HepG2 (cell line): ENCODE results near the gene BST2. TPM values are rescaled to one million over a fixed set of nuclear protein-coding genes. Genes with fewer than 3 reads are reported as not detected.
"Not testable (repeated sequence)": the region's sequence is repeated elsewhere in the genome, so short reads cannot be mapped to it uniquely, and the experiment has no call there.

Source experiments
- ATAC-seq: fragments of 200-7000 bp; cut with Tn5 transposase; 3 replicates; pipeline ENCODE4 v1.9.1; 2020; ENCODE audit warnings: mild to moderate bottlenecking, moderate library complexity
- BruUV-seq: library from RNA; stranded (reverse); fragments of 400-500 nt; replicated peaks from 2 replicates; lab custom pipeline; 2021; lab: Mats Ljungman, UMichigan
- CTCF ChIA-PET: fragments of 300-600 bp; formaldehyde crosslinking; extraction: SDS; loops from one replicate; lab custom pipeline; 2021; ENCODE audit warnings: low total read pairs, inconsistent platforms, low intra/inter-chr PET ratio; lab: Yijun Ruan, JAX
- POLR2A ChIA-PET: fragments of 350-600 bp; sonication (Branson Sonifier 250); formaldehyde crosslinking; loops from one replicate; lab custom pipeline; 2020; ENCODE audit warnings: antibody characterized with exemption, inconsistent platforms; lab: Yijun Ruan, JAX
- DNase-seq: peaks from one replicate; pipeline ENCODE4 v3.0.0-alpha.2; 2015; ENCODE audit warnings: low spot score
- FAIRE-seq: peaks from 3 replicates; lab custom pipeline; 2011; peaks lifted over from hg19 to GRCh38; lab: Jason Lieb, UNC
- H2AFZ ChIP-seq: one replicate; pipeline ENCODE4 v1.6.1; 2011; ENCODE audit warnings: low read length, inconsistent platforms
- H3K27ac ChIP-seq: fragments of 300-600 bp; 3 replicates; pipeline ENCODE4 v1.8.0; 2011; ENCODE audit warnings: mixed run types, mild to moderate bottlenecking, mixed read lengths, low read length, inconsistent platforms; ENCODE audit not compliant: insufficient read depth; ENCODE audit errors: extremely low read length
- H3K27me3 ChIP-seq, 2 experiments: fragments of 200-600 bp in 1 of 2; 2 replicates in 1 of 2; 3 replicates in 1 of 2; pipeline versions ENCODE4 v1.6.0 to v1.8.0; 2011; ENCODE audit warnings: low read length in 2 of 2, mild to moderate bottlenecking in 2 of 2, moderate library complexity in 2 of 2, inconsistent platforms in 1 of 2; ENCODE audit not compliant: insufficient read depth in 2 of 2, control insufficient read depth in 1 of 2
- H3K36me3 ChIP-seq, 2 experiments: fragments of 200-600 bp in 1 of 2; replicated peaks in 1 of 2; 2 replicates in 1 of 2; 3 replicates in 1 of 2; pipeline versions ENCODE4 v1.5.1 to v1.8.0; 2011; ENCODE audit warnings: low read length in 2 of 2, inconsistent platforms in 1 of 2; ENCODE audit not compliant: insufficient read depth in 2 of 2, control insufficient read depth in 1 of 2
- H3K4me1 ChIP-seq: 2 replicates; pipeline ENCODE4 v1.5.1; 2012; ENCODE audit warnings: low read length, inconsistent platforms; ENCODE audit not compliant: insufficient read depth
- H3K4me2 ChIP-seq: 2 replicates; pipeline ENCODE4 v1.6.0; 2011; ENCODE audit warnings: low read depth, low read length, inconsistent platforms
- H3K4me3 ChIP-seq, 3 experiments: fragments of 200-600 bp in 1 of 3; sonication (generic), shearing (Covaris generic) in 1 of 3; replicated peaks in 1 of 3; 2 replicates each; pipeline ENCODE4 v1.5.1; 2011 to 2016; ENCODE audit warnings: low read length in 3 of 3, inconsistent platforms in 2 of 3, low read depth in 2 of 3, mild to moderate bottlenecking in 2 of 3, control low read depth in 1 of 3, mixed read lengths in 1 of 3; ENCODE audit not compliant: insufficient read depth in 1 of 3
- H3K79me2 ChIP-seq: one replicate; pipeline ENCODE4 v1.6.1; 2011; ENCODE audit warnings: low read length, inconsistent platforms; ENCODE audit not compliant: insufficient read depth
- H3K9ac ChIP-seq: 2 replicates; pipeline ENCODE4 v1.6.0; 2011; ENCODE audit warnings: mild to moderate bottlenecking, low read depth, low read length, inconsistent platforms; ENCODE audit not compliant: insufficient read depth
- H3K9me3 ChIP-seq: 2 replicates; pipeline ENCODE4 v1.5.1; 2012; ENCODE audit warnings: mild to moderate bottlenecking, low read length
- H4K20me1 ChIP-seq: 2 replicates; pipeline ENCODE4 v1.6.0; 2011; ENCODE audit warnings: inconsistent platforms, mild to moderate bottlenecking, low read length, moderate library complexity; ENCODE audit not compliant: insufficient read depth
- RNF2 ChIP-seq: fragments of 450-650 bp; conservative IDR thresholded peaks from 2 replicates; pipeline ENCODE4 v1.6.1; 2016; ENCODE audit warnings: low read depth
- ZNF121 ChIP-seq: sonication (generic); formaldehyde crosslinking; IDR thresholded peaks from 2 replicates; pipeline ENCODE4 v1.5.0; 2020; ENCODE audit warnings: mild to moderate bottlenecking, missing genetic modification reagents
- WGBS: methylation state at CpG from one replicate; pipeline ENCODE4 v1.1.6; 2017; ENCODE audit warnings: low lambda C conversion rate; 5-methylcytosine and 5-hydroxymethylcytosine counted together
- in situ Hi-C: cut with HindIII; loops from 2 replicates; pipeline ENCODE4 v1.10.0; 2017; ENCODE audit warnings: low pct_unique_long_range_greater_than_20kb; ENCODE audit not compliant: extremely low pct_ligation_motif_present
- intact Hi-C: fragments of 100-400 bp; cut with micrococcal nuclease; formaldehyde crosslinking; loops from one replicate; pipeline ENCODE4 v1.10.0; 2022; ENCODE audit not compliant: unreplicated experiment
- polyA plus RNA-seq, 8 experiments: library from polyadenylated mRNA; depleted of rRNA in 3 of 8; stranded (reverse) in 7 of 8; unstranded in 1 of 8; fragments of >200 nt; fragmentation: Illumina TruSeq in 4 of 8; extraction: Trizol in 4 of 8; gene quantifications; 2 replicates each; pipeline versions ENCODE4 v1.2.1 to v1.2.3, GENCODE V29; 2011 to 2016; ENCODE audit warnings: low read depth in 4 of 8, missing spikeins in 1 of 8, mixed read lengths in 1 of 8; ENCODE audit not compliant: insufficient read depth in 1 of 8
- total RNA-seq, 5 experiments: library from RNA; depleted of rRNA; stranded (reverse); fragments of >200 nt; fragmentation: Illumina TruSeq; extraction: Trizol; gene quantifications; 2 replicates each; pipeline ENCODE4 v1.2.3, GENCODE V29; 2016; ENCODE audit warnings: low read depth in 1 of 5
- TF ChIP-seq, protein P1 (sequence below): sonication (generic); formaldehyde crosslinking; IDR thresholded peaks from 2 replicates; pipeline ENCODE4 v1.5.0; 2020; ENCODE audit warnings: mild to moderate bottlenecking, missing genetic modification reagents

BST2 gene
- total and polyA plus RNA-seq, 2 of the 13 experiments (the other 11 are each of a cell fraction or from before 2014, with no cell fraction given) = 58.8 to 93.8 TPM

DNA sequence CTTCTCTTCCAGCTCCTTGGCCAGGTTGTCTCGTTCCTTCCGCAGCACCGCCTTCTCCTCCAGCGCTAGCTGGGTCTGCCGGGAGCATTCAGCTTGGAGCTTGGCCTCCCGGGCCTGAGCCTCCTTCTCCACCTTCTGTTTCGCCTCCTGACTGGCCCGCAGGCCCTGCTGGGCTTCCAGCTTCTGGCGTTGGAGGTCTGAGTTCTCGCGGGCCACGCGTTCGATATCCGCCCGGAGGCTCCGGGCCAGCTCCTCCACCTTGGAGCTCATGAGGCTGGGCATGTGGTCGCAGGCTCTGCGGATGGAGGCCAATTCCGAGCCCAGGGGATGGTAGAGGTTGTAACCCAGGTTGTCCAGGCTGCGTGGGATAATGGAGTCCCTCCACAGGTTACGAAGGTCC, 40.1 kb downstream of the BST2 start:
- in situ Hi-C loops = no loop called here

DNA sequence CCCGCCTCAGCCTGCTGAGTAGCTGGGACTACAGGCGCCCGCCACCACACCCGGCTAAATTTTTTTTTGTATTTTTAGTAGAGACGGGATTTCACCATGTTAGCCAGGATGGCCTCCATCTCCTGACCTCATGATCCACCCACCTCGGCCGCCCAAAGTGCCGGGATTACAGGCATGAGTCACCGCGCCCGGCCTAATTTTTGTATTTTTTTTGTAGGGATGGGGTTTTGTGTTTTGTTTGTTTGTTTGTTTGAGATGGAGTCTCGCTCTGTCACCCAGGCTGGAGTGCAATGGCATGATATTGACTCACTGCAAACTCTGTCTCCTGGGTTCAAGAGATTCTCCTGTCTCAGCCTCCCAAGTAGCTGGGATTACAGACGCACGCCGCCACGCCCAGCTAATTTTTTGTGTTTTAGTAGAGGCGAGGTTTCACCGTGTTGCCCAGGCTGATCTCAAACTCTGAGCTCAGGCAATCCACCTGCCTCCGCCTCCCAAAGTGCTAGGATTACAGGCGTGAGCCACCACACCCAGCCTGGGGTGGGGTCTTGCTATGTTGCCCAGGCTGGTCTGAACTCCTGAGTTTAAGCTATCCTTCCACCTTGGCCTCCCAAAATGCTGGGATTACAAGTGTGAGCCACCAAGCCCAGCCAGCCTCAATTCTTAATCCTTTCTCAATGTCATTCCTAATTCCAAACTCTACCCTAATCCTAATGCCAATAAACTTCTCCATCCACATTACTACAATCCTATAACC, 41.4 kb downstream of the BST2 start:
- not testable (repeated sequence) for BruUV-seq

More for the DNA sequence above, 40.1 kb downstream of the BST2 start:
- Histone ChIP-seq H3K27ac (no peak overlapping the region), H3K79me2 (no peaks in the 10 kb centered on the region), H3K36me3 (no peaks in the 10 kb centered on the region), H3K9ac (no peak overlapping the region), H3K4me1 (no peaks in the 10 kb centered on the region), H4K20me1 (no peaks in the 10 kb centered on the region), H3K4me3 (no peak overlapping the region), H3K9me3 (no peaks in the 10 kb centered on the region), H3K27me3 (peaks cover 0 to 12% of the 10 kb centered on the region in 2 experiments; a peak in 3 of 5 replicates), H3K4me2 (no peak overlapping the region), H2AFZ (no peak overlapping the region)
- no TSS peak for BruUV-seq
- TF ChIP-seq, protein P1, sequence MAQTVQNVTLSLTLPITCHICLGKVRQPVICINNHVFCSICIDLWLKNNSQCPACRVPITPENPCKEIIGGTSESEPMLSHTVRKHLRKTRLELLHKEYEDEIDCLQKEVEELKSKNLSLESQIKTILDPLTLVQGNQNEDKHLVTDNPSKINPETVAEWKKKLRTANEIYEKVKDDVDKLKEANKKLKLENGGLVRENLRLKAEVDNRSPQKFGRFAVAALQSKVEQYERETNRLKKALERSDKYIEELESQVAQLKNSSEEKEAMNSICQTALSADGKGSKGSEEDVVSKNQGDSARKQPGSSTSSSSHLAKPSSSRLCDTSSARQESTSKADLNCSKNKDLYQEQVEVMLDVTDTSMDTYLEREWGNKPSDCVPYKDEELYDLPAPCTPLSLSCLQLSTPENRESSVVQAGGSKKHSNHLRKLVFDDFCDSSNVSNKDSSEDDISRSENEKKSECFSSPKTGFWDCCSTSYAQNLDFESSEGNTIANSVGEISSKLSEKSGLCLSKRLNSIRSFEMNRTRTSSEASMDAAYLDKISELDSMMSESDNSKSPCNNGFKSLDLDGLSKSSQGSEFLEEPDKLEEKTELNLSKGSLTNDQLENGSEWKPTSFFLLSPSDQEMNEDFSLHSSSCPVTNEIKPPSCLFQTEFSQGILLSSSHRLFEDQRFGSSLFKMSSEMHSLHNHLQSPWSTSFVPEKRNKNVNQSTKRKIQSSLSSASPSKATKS (CRISPR knock-in tag) = no peak
- TF ChIP-seq RNF2 = no peak
- intact Hi-C loops = no loop called here
- FAIRE-seq (no peak), DNase-seq (no peak), ATAC-seq (no peak)
- 72% methylated on average over 16 of the region's 22 CpGs for WGBS
- POLR2A ChIA-PET = no interaction called here
- CTCF ChIA-PET = no interaction called here

More for the DNA sequence above, 41.4 kb downstream of the BST2 start:
- H3K36me3 ChIP-seq, ATAC-seq, H2AFZ ChIP-seq, H3K9ac ChIP-seq, H3K9me3 ChIP-seq, H3K79me2 ChIP-seq, H3K4me1 ChIP-seq, H3K4me3 ChIP-seq, H3K27ac ChIP-seq, in situ Hi-C loops, POLR2A ChIA-PET: not testable (repeated sequence)
- 50% methylated on average over 20 of the region's 20 CpGs for WGBS
- peaks cover 0 to 12% of the 10 kb centered on the region in 2 experiments; a peak in 3 of 5 replicates for H3K27me3 ChIP-seq
- peak; percentile 37; the same call in 1 of the 2 replicates for TF ChIP-seq ZNF121 (CRISPR knock-in tag)
- TF ChIP-seq, all 625 proteins: peak for 1; not testable (repeated sequence) for 624
- DNase-seq, CTCF ChIA-PET, H4K20me1 ChIP-seq, intact Hi-C loops, FAIRE-seq, H3K4me2 ChIP-seq: not testable (repeated sequence)
